K562 (cell line): ENCODE data around the gene ANXA9. TPM values are rescaled to one million over a fixed set of nuclear protein-coding genes. Genes with fewer than 3 reads are reported as not detected.

Source experiments
- CEBPZ ChIP-seq: fragments of 150-350 bp; IDR thresholded peaks from 2 replicates; pipeline ENCODE4 v1.6.1; 2014; ENCODE audit warnings: low read depth, mild to moderate bottlenecking, low read length, borderline replicate concordance
- GTF2A2 ChIP-seq: IDR thresholded peaks from 2 replicates; pipeline ENCODE4 v1.6.1; 2016; ENCODE audit warnings: mild to moderate bottlenecking, missing genetic modification characterization, missing compliant biosample characterization
- HNRNPL ChIP-seq: fragments of 200-400 bp; formaldehyde crosslinking; IDR thresholded peaks from 2 replicates; pipeline ENCODE4 v1.6.1; 2017; ENCODE audit warnings: low read depth, mild to moderate bottlenecking, low read length
- NCOA6 ChIP-seq: fragments of 450-650 bp; IDR thresholded peaks from 2 replicates; pipeline ENCODE4 v1.6.1; 2017; ENCODE audit warnings: mild to moderate bottlenecking
- RB1 ChIP-seq: fragments of 450-650 bp; IDR thresholded peaks from 2 replicates; pipeline ENCODE4 v1.6.1; 2017; ENCODE audit warnings: low read depth, mild to moderate bottlenecking
- ZBTB17 ChIP-seq: fragments of 450-650 bp; formaldehyde crosslinking; IDR thresholded peaks from 2 replicates; pipeline ENCODE4 v1.4.0; 2020; ENCODE audit warnings: mild to moderate bottlenecking
- ZBTB34 ChIP-seq: fragments of 250-450 bp; sonication (Bioruptor Pico); IDR thresholded peaks from 2 replicates; pipeline ENCODE4 v1.8.0; 2021; ENCODE audit warnings: mild to moderate bottlenecking, moderate library complexity
- ZNF318 ChIP-seq, 2 experiments: fragments of 450-650 bp; IDR thresholded peaks; 2 replicates each; pipeline ENCODE4 v1.6.1; 2016; ENCODE audit warnings: mild to moderate bottlenecking in 2 of 2, borderline replicate concordance in 1 of 2, low read depth in 1 of 2, moderate library complexity in 1 of 2
- ZNF551 ChIP-seq: fragments of 250-450 bp; sonication (Bioruptor Pico); IDR thresholded peaks from 2 replicates; pipeline ENCODE4 v1.5.0; 2021; ENCODE audit warnings: mild to moderate bottlenecking, moderate library complexity
- polyA plus RNA-seq, 8 experiments: library from polyadenylated mRNA; depleted of rRNA in 4 of 8; stranded (reverse) in 5 of 8; unstranded in 3 of 8; fragments of >200 nt; fragmentation: Nextera tagmentation in 2 of 8; fragmentation: Illumina TruSeq in 1 of 8; extraction: Ambion mirVana in 2 of 8; extraction: Trizol in 1 of 8; gene quantifications; 2 replicates each; pipeline versions ENCODE4 v1.2.1 to v1.2.3, GENCODE V29; 2011 to 2014; ENCODE audit warnings: inconsistent platforms in 1 of 8, missing spikeins in 1 of 8
- total RNA-seq, 7 experiments: library from RNA; depleted of rRNA in 6 of 7; stranded (reverse); fragments of >200 nt in 6 of 7; fragmentation: Illumina TruSeq in 2 of 7; extraction: Trizol in 2 of 7; gene quantifications; 2 replicates each; pipeline versions ENCODE4 v1.2.1 to v1.2.3, GENCODE V29; 2011 to 2021; ENCODE audit warnings: low replicate concordance in 1 of 7
- TF ChIP-seq, protein P1 (sequence below): fragments of 200-800 bp; sonication (Bioruptor generic); IDR thresholded peaks from 2 replicates; pipeline ENCODE4 v1.6.1; 2017; ENCODE audit warnings: missing genetic modification characterization, missing compliant biosample characterization

Gene ANXA9
- total and polyA plus RNA-seq, 9 of the 15 experiments (the other 6 are each of a cell fraction or from before 2014, with no cell fraction given), result 0.24 to 1.6 (median 0.57) TPM

DNA sequence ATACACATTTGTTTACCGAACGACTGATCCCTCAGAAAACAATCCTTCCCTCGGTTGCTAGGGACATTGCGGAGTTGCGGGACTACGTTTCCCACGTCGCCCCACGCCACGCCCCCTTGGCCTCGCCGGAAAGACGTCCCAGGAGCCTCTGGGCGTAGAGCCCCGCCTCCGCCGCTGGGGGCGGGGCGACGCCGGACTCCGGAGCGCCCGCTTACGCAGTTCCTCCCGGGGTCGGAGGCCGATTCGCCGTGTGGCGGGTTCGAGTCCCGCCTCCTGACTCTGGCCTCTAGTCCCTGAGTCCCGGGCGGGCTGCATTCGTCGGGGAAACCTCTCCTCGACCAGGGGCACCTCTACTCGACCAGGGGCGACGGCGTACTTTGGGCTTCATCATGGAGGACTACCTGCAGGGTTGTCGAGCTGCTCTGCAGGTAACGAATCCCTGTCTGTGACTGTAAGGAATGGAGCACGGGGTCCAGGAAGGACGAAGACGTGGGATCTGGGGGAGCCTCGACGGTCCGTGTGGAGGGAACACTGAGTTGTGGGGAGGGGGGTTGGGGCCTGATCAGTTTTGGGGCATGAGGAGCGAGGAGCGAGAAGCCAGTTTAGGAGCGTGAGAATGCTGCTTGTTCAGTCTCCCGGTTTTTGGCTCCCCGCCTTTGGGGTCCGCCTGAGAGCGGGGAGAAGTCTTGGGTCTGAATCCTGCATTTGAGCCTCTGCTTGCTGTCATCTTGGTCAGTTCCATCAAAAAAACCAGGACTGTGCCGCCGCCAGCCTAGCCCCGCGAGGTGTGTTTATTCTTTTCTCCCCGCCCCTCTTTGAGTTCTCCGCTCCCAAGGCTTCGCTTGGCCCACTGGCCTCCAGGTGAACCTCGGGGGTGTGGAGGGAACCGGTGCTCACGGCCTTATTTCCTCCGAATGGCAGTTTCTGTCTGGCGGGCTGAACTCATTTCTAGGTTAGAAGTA is 26.4 kb downstream of the ANXA9 start, which contains the start of gene PRUNE1 (continued):
- TF ChIP-seq CEBPZ (no peak), ZNF551 (CRISPR knock-in tag) (no peak), ZBTB17 (CRISPR knock-in tag) (peak; percentile 45; the same call in 1 of the 2 replicates), ZNF318 (IDR thresholded peaks at IDR 0.05; ENCODE audit: borderline replicate concordance in 1 of 2, low read depth in 1 of 2) (0 out of 4 replicates have a peak, but pooled peaks of 1 of the 2 experiments have one; percentile 24), NCOA6 (peak; percentile 68; the same call in 1 of the 2 replicates), RB1 (peak; percentile 66), ZBTB34 (CRISPR knock-in tag) (no peak), HNRNPL (no peak), GTF2A2 (tag) (no peak)
- TF ChIP-seq, protein P1, sequence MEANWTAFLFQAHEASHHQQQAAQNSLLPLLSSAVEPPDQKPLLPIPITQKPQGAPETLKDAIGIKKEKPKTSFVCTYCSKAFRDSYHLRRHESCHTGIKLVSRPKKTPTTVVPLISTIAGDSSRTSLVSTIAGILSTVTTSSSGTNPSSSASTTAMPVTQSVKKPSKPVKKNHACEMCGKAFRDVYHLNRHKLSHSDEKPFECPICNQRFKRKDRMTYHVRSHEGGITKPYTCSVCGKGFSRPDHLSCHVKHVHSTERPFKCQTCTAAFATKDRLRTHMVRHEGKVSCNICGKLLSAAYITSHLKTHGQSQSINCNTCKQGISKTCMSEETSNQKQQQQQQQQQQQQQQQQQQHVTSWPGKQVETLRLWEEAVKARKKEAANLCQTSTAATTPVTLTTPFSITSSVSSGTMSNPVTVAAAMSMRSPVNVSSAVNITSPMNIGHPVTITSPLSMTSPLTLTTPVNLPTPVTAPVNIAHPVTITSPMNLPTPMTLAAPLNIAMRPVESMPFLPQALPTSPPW (CRISPR knock-in tag), result peak; percentile 69
